Astrocyte (in vitro differentiated cells and primary cell): ENCODE measurements around the gene CIBAR2. TPM values are rescaled to one million over a fixed set of nuclear protein-coding genes. Genes with fewer than 3 reads are reported as not detected.

ENCODE experiments used
- DNase-seq: peaks from one replicate; pipeline ENCODE4 v3.0.0-alpha.2; 2010; ENCODE audit warnings: low read depth
- FAIRE-seq: peaks from 2 replicates; lab custom pipeline; 2011; peaks lifted over from hg19 to GRCh38; lab: Jason Lieb, UNC
- H2AFZ ChIP-seq: 2 replicates; pipeline ENCODE4 v1.6.0; 2012; ENCODE audit warnings: low read depth, low read length, inconsistent platforms
- H3K27ac ChIP-seq: 2 replicates; pipeline ENCODE4 v1.5.1; 2011; ENCODE audit warnings: low read depth, low read length, inconsistent platforms
- H3K27me3 ChIP-seq: 2 replicates; pipeline ENCODE4 v1.6.0; 2011; ENCODE audit warnings: low read length, inconsistent platforms; ENCODE audit not compliant: insufficient read depth
- H3K36me3 ChIP-seq: 2 replicates; pipeline ENCODE4 v1.5.1; 2011; ENCODE audit warnings: low read length, inconsistent platforms; ENCODE audit not compliant: insufficient read depth
- H3K4me1 ChIP-seq: 2 replicates; pipeline ENCODE4 v1.5.1; 2011; ENCODE audit warnings: low read length, inconsistent platforms; ENCODE audit not compliant: insufficient read depth
- H3K4me2 ChIP-seq: 2 replicates; pipeline ENCODE4 v1.6.0; 2012; ENCODE audit warnings: low read length, inconsistent platforms
- H3K4me3 ChIP-seq: 2 replicates; pipeline ENCODE4 v1.5.1; 2011; ENCODE audit warnings: low read depth, mild to moderate bottlenecking, low read length, inconsistent platforms; ENCODE audit not compliant: insufficient read depth
- H3K79me2 ChIP-seq: 2 replicates; pipeline ENCODE4 v1.6.0; 2012; ENCODE audit warnings: mild to moderate bottlenecking, low read length, inconsistent platforms; ENCODE audit not compliant: insufficient read depth
- H3K9ac ChIP-seq: 2 replicates; pipeline ENCODE4 v1.6.0; 2012; ENCODE audit warnings: mild to moderate bottlenecking, low read length, inconsistent platforms
- H3K9me3 ChIP-seq: 2 replicates; pipeline ENCODE4 v1.5.1; 2012; ENCODE audit warnings: low read depth, mild to moderate bottlenecking, low read length, inconsistent platforms; ENCODE audit not compliant: insufficient read depth
- H4K20me1 ChIP-seq: 2 replicates; pipeline ENCODE4 v1.6.0; 2012; ENCODE audit warnings: low read length, inconsistent platforms; ENCODE audit not compliant: insufficient read depth
- H3K27ac Mint-ChIP-seq: one replicate; pipeline ENCODE4 v1.8.0; 2021; ENCODE audit warnings: mild to moderate bottlenecking, mixed read lengths; ENCODE audit not compliant: unreplicated experiment
- H3K27me3 Mint-ChIP-seq: one replicate; pipeline ENCODE4 v1.8.0; 2021; ENCODE audit warnings: low read depth, mixed read lengths; ENCODE audit not compliant: unreplicated experiment
- H3K36me3 Mint-ChIP-seq: one replicate; pipeline ENCODE4 v1.8.0; 2021; ENCODE audit warnings: low read depth, mixed read lengths; ENCODE audit not compliant: unreplicated experiment
- H3K4me1 Mint-ChIP-seq: one replicate; pipeline ENCODE4 v1.8.0; 2021; ENCODE audit warnings: low read depth, mixed read lengths; ENCODE audit not compliant: unreplicated experiment
- H3K4me3 Mint-ChIP-seq: one replicate; pipeline ENCODE4 v1.8.0; 2021; ENCODE audit warnings: mild to moderate bottlenecking, moderate library complexity, mixed read lengths; ENCODE audit not compliant: unreplicated experiment
- H3K9me3 Mint-ChIP-seq: one replicate; pipeline ENCODE4 v1.8.0; 2021; ENCODE audit warnings: mild to moderate bottlenecking, mixed read lengths; ENCODE audit not compliant: unreplicated experiment
- EZH2 ChIP-seq: IDR thresholded peaks from 2 replicates; pipeline ENCODE4 v1.6.1; 2012; ENCODE audit warnings: mild to moderate bottlenecking, low read length, inconsistent platforms; ENCODE audit not compliant: insufficient read depth
- total RNA-seq: library from RNA; stranded (reverse); gene quantifications from 2 replicates; pipeline ENCODE4 v1.2.1, GENCODE V29; 2021
- TF ChIP-seq, protein P1 (sequence below): IDR thresholded peaks from 2 replicates; pipeline ENCODE4 v1.5.1; 2011; ENCODE audit warnings: low read depth, mild to moderate bottlenecking, inconsistent platforms, low read length, moderate library complexity; ENCODE audit not compliant: insufficient read depth

CIBAR2 gene
- total RNA-seq, 1 donor from 2014 or later, result not detected

DNA sequence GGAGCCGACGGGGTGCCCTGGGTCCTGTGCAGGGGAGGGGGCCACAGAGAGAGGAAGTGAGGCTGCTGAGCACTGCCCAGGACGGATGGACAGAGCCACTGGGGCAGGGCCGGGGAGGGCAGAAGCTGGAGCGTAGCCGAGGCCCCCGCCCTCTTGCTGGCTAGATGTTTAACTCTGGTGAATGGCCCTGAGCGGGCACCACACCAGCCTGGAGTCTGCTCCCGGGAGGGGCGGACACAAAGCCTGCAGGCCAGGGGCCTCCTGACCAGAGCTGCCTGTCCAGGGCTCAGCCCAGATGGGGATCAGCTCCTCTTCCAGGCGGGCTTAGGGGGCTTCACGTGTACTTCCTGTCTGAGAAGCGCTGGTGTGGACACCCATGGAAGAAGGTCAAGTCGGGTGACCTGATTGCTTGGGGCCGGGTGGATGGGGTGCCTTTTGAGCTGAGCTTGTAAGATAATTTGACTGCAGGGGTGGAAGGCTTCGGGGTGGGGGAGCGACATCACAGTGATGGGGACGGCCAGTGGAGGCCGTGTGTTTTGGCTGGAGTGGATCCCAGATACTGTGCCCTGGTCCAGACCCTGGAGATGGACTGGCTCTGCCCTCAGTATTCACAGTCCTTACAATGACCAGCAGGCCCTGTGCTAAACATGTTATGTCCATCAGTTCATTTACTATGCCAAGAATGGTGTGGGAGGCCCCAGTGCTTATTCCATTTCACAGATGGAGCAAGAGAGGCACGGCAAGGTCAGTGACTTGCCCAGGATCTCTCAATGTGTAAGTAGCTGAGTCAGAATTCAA is 33.7 kb upstream of the CIBAR2 start:
- no peak overlapping the region for H3K9ac ChIP-seq
- H3K4me1 Mint-ChIP-seq, result peaks cover 9% of the 10 kb centered on the region
- FAIRE-seq, result no peak
- no peaks in the 10 kb centered on the region for H4K20me1 ChIP-seq
- H3K27ac ChIP-seq, result no peak overlapping the region
- no peak for TF ChIP-seq EZH2
- TF ChIP-seq, protein P1, sequence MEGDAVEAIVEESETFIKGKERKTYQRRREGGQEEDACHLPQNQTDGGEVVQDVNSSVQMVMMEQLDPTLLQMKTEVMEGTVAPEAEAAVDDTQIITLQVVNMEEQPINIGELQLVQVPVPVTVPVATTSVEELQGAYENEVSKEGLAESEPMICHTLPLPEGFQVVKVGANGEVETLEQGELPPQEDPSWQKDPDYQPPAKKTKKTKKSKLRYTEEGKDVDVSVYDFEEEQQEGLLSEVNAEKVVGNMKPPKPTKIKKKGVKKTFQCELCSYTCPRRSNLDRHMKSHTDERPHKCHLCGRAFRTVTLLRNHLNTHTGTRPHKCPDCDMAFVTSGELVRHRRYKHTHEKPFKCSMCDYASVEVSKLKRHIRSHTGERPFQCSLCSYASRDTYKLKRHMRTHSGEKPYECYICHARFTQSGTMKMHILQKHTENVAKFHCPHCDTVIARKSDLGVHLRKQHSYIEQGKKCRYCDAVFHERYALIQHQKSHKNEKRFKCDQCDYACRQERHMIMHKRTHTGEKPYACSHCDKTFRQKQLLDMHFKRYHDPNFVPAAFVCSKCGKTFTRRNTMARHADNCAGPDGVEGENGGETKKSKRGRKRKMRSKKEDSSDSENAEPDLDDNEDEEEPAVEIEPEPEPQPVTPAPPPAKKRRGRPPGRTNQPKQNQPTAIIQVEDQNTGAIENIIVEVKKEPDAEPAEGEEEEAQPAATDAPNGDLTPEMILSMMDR, result no peak
- no peak overlapping the region for H3K4me2 ChIP-seq
- H3K27me3 ChIP-seq, result no peaks in the 10 kb centered on the region
- H2AFZ ChIP-seq, result no peak overlapping the region
- H3K27ac Mint-ChIP-seq, result no peak overlapping the region
- H3K36me3 Mint-ChIP-seq, result no peaks in the 10 kb centered on the region
- no peak for DNase-seq
- H3K4me3 ChIP-seq, result no peak overlapping the region
- peaks cover 4% of the 10 kb centered on the region for H3K9me3 Mint-ChIP-seq
- no peaks in the 10 kb centered on the region for H3K9me3 ChIP-seq
- peaks cover 11% of the 10 kb centered on the region for H3K4me1 ChIP-seq
- H3K4me3 Mint-ChIP-seq, result no peak overlapping the region
- no peaks in the 10 kb centered on the region for H3K36me3 ChIP-seq
- H3K79me2 ChIP-seq, result no peaks in the 10 kb centered on the region
- peaks cover 31% of the 10 kb centered on the region for H3K27me3 Mint-ChIP-seq

DNA sequence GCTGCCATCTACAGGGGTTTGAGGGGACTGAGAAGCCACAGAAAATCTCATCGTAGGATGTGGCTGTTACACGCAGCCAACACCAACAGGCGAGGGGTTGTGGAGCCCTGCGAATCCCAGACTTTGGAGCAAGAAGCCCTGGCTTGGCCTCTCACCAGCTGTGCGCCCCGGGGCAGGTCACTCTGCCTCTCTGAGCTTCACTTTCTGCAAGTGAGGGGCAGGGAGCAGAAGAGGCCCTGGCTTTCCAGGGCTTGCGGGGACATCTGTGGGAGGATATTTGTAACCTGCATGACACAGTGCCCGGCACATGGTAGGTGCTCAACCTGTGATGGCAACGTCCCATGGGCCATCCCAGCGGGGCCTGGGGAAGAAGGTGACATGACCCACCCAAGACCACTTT is 32.9 kb upstream of the CIBAR2 start:
- Mint-ChIP-seq H3K36me3 (no peaks in the 10 kb centered on the region), H3K9me3 (peaks cover 4% of the 10 kb centered on the region), H3K4me3 (no peak overlapping the region), H3K27ac (no peak overlapping the region), H3K27me3 (peaks cover 27% of the 10 kb centered on the region), H3K4me1 (peaks cover 5% of the 10 kb centered on the region)
- H4K20me1 ChIP-seq, result no peaks in the 10 kb centered on the region
- H3K4me1 ChIP-seq, result peaks cover 11% of the 10 kb centered on the region
- no peak overlapping the region for H3K4me3 ChIP-seq
- H3K9ac ChIP-seq, result no peak overlapping the region
- H3K27ac ChIP-seq, result no peak overlapping the region
- DNase-seq (no peak), FAIRE-seq (no peak)
- H3K4me2 ChIP-seq, result no peak overlapping the region
- TF ChIP-seq EZH2, result no peak
- TF ChIP-seq, protein P1, result no peak
- H3K9me3 ChIP-seq, result no peaks in the 10 kb centered on the region
- H3K79me2 ChIP-seq, result no peaks in the 10 kb centered on the region
- H3K27me3 ChIP-seq, result no peaks in the 10 kb centered on the region
- H2AFZ ChIP-seq, result no peak overlapping the region
- no peaks in the 10 kb centered on the region for H3K36me3 ChIP-seq
